Testis (tissue), 3 donors: Measurements from ENCODE around the gene CCDC73. TPM values are rescaled to one million over a fixed set of nuclear protein-coding genes. Genes with fewer than 3 reads are reported as not detected.

Experiments used
- DNase-seq: peaks from one replicate; pipeline ENCODE4 v3.0.0-alpha.2; 2019
- H3K27ac ChIP-seq, 2 donors: fragments of 200-600 bp; sonication (generic); one replicate each; pipeline ENCODE4 v1.5.1; 2019
- H3K27me3 ChIP-seq: fragments of 200-600 bp; sonication (generic); one replicate; pipeline ENCODE4 v1.5.1; 2019
- H3K36me3 ChIP-seq: fragments of 200-600 bp; sonication (generic); one replicate; pipeline ENCODE4 v1.5.1; 2017; ENCODE audit warnings: low read depth; ENCODE audit errors: missing control alignments
- H3K4me1 ChIP-seq: fragments of 200-600 bp; sonication (generic); one replicate; pipeline ENCODE4 v1.5.1; 2019
- H3K4me3 ChIP-seq, 2 donors: fragments of 200-600 bp; sonication (generic); one replicate each; pipeline ENCODE4 v1.5.1; 2017 to 2019
- H3K9me3 ChIP-seq: fragments of 200-600 bp; sonication (generic); one replicate; pipeline ENCODE4 v1.5.1; 2017
- POLR2A ChIP-seq: fragments of 450-650 bp; IDR thresholded peaks from one replicate; pipeline ENCODE4 v1.6.1; 2017; ENCODE audit warnings: antibody characterized with exemption, mild to moderate bottlenecking, moderate library complexity
- WGBS, 2 donors: methylation state at CpG; one replicate each; pipeline ENCODE4 v1.1.5; 2018; 5-methylcytosine and 5-hydroxymethylcytosine counted together
- intact Hi-C: fragments of 100-400 bp; cut with DNase I; formaldehyde crosslinking; loops from one replicate; pipeline ENCODE4 v1.15.1; 2023; ENCODE audit warnings: low total_unique reads
- polyA plus RNA-seq: library from polyadenylated mRNA; stranded (reverse); fragments of 350-450 nt; fragmentation: Illumina TruSeq; extraction: RNeasy Lipid Tissue Mini Kit (QIAGEN cat#74804); gene quantifications from one replicate; pipeline ENCODE4 v1.2.3, GENCODE V29; 2014; ENCODE audit warnings: low read depth, low replicate concordance; ENCODE audit not compliant: insufficient read depth
- total RNA-seq, 2 donors: library from RNA; depleted of rRNA; stranded (reverse); fragments of >200 nt; gene quantifications; one replicate each; pipeline ENCODE4 v1.2.3, GENCODE V29; 2016
- TF ChIP-seq, protein P1 (sequence below), 3 experiments: fragments of 450-650 bp in 2 of 3; fragments of 200-600 bp in 1 of 3; sonication (generic) in 1 of 3; IDR thresholded peaks; one replicate each; pipeline ENCODE4 v1.5.1; 2016 to 2019; ENCODE audit warnings: antibody characterized with exemption in 3 of 3, mild to moderate bottlenecking in 2 of 3, moderate library complexity in 1 of 3

Gene CCDC73
- total and polyA plus RNA-seq, 3 donors from 2014 or later, result 1.0 to 14.3 (median 6.6) TPM

DNA sequence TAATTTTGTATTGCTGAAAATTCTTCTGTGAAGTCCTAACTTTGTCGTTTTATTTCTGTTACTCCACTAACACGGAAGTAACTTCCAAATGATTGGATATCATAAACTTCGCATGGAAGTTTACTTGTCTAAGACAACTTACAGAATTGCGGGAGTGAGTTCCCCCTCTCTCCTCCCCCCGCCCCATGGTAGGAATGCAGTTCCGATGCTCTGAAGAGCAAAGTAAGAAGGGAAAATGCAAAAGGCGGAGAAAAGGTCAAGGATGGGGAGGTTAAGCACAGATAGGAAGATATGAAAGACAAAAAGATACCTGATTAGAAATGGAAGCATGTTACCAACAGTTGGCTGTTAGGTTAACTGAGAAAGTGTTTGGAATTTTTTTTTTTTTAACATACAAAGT is 209.5 kb downstream of the CCDC73 start:
- peak overlapping the region; percentile 80 to 83 for H3K27ac ChIP-seq
- DNase-seq, result no peak
- peaks cover 20% of the 10 kb centered on the region for H3K4me1 ChIP-seq
- WGBS, 2 donors, result 11 to 13% methylated on average over 7 of the region's 7 CpGs
- intact Hi-C loops, result no loop called here
- peak overlapping the region; percentile 87 for H3K4me3 ChIP-seq
- no peaks in the 10 kb centered on the region for H3K27me3 ChIP-seq
- no peaks in the 10 kb centered on the region for H3K36me3 ChIP-seq
- TF ChIP-seq, protein P1, sequence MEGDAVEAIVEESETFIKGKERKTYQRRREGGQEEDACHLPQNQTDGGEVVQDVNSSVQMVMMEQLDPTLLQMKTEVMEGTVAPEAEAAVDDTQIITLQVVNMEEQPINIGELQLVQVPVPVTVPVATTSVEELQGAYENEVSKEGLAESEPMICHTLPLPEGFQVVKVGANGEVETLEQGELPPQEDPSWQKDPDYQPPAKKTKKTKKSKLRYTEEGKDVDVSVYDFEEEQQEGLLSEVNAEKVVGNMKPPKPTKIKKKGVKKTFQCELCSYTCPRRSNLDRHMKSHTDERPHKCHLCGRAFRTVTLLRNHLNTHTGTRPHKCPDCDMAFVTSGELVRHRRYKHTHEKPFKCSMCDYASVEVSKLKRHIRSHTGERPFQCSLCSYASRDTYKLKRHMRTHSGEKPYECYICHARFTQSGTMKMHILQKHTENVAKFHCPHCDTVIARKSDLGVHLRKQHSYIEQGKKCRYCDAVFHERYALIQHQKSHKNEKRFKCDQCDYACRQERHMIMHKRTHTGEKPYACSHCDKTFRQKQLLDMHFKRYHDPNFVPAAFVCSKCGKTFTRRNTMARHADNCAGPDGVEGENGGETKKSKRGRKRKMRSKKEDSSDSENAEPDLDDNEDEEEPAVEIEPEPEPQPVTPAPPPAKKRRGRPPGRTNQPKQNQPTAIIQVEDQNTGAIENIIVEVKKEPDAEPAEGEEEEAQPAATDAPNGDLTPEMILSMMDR (IDR thresholded peaks at IDR 0.05), result no peak
- TF ChIP-seq POLR2A, result no peak
- no peaks in the 10 kb centered on the region for H3K9me3 ChIP-seq

- intact Hi-C loops, result no loop called here
- H3K4me1 ChIP-seq, result peaks cover 20% of the 10 kb centered on the region
- peak; percentile 98 for DNase-seq
- H3K9me3 ChIP-seq, result no peaks in the 10 kb centered on the region
- no peaks in the 10 kb centered on the region for H3K36me3 ChIP-seq
- peak within 1 kb of the TSS; percentile 80 to 83 for H3K27ac ChIP-seq
- no peak for TF ChIP-seq POLR2A
- TF ChIP-seq, protein P1 (IDR thresholded peaks at IDR 0.05), result no peak
- 1% methylated on average over 27 to 51 of the region's 70 CpGs for WGBS, 2 donors
- no peaks in the 10 kb centered on the region for H3K27me3 ChIP-seq
- peak within 1 kb of the TSS; percentile 87 for H3K4me3 ChIP-seq
Observed at GRCh38 chr11:32583459-32584271, 210.8 kb downstream of the CCDC73 start, which contains the start of gene EIF3M. Gene EIF3M, plus strand, starts transcription at chr11:32583831. Its CDS starts 57 bp downstream, at chr11:32583888.

DNA sequence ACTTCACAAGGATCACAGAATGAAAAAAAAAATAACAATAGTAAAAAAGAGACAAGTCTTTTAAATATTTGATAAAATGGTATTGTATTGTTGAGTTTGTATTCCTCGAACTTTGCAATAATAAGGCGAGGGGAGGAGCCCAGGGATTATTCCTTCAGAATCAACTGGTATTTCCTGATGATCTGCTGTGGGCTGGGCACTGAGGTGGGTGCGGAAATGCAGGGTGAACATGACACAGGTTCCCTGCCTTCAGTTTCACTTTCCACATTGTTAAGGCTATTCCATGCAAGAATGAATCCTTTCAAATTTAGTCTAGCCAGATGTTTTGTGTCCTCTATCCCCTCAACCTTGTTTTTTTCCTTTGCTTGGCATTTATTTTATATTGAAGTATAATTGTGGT is 212.9 kb downstream of the CCDC73 start:
- Histone ChIP-seq H3K27me3 (no peaks in the 10 kb centered on the region), H3K36me3 (no peaks in the 10 kb centered on the region), H3K4me1 (peaks cover 18% of the 10 kb centered on the region), H3K4me3 (no peak overlapping the region), H3K27ac (no peak overlapping the region), H3K9me3 (no peaks in the 10 kb centered on the region)
- no peak for DNase-seq
- 87 to 90% methylated on average over 3 of the region's 3 CpGs for WGBS, 2 donors
- TF ChIP-seq, protein P1 (IDR thresholded peaks at IDR 0.05), result no peak
- no peak for TF ChIP-seq POLR2A
- intact Hi-C loops, result no loop called here

- Histone ChIP-seq H3K4me3 (no peak overlapping the region), H3K36me3 (no peaks in the 10 kb centered on the region), H3K27me3 (no peaks in the 10 kb centered on the region), H3K4me1 (peaks cover 13% of the 10 kb centered on the region), H3K27ac (no peak overlapping the region), H3K9me3 (no peaks in the 10 kb centered on the region)
- 44 to 51% methylated on average over 2 of the region's 2 CpGs for WGBS, 2 donors
- intact Hi-C loops, result no loop called here
- TF ChIP-seq, protein P1 (IDR thresholded peaks at IDR 0.05), result no peak
- TF ChIP-seq POLR2A, result no peak
- DNase-seq, result no peak
Observed at GRCh38 chr11:32580967-32581366, 213.5 kb downstream of the CCDC73 start.
